ENCODE data around the gene HIPK1.

Gene HIPK1

DNA sequence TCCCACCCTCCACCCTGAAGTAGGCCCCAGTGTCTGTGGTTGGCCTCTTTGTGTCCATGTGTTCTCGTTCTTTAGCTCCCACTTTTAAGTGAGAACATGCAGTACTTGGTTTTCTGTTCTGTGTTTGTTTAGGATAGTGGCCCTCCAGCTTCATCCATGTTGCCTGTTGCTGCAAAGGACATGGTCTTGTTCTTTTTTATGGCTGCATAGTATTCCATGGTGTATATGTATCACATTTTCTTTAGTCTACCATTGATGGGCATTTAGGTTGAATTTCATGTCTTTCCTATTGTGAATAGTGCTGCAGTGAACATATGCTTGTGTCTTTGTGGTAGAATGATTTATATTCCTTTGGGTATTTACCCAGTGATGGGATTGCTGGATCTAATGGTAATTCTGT is 6.1 kb downstream of the HIPK1 start:
- TF ChIP-seq, protein P1, sequence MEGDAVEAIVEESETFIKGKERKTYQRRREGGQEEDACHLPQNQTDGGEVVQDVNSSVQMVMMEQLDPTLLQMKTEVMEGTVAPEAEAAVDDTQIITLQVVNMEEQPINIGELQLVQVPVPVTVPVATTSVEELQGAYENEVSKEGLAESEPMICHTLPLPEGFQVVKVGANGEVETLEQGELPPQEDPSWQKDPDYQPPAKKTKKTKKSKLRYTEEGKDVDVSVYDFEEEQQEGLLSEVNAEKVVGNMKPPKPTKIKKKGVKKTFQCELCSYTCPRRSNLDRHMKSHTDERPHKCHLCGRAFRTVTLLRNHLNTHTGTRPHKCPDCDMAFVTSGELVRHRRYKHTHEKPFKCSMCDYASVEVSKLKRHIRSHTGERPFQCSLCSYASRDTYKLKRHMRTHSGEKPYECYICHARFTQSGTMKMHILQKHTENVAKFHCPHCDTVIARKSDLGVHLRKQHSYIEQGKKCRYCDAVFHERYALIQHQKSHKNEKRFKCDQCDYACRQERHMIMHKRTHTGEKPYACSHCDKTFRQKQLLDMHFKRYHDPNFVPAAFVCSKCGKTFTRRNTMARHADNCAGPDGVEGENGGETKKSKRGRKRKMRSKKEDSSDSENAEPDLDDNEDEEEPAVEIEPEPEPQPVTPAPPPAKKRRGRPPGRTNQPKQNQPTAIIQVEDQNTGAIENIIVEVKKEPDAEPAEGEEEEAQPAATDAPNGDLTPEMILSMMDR (IDR thresholded peaks at IDR 0.05; ENCODE audit: low read depth, low read length) = no peak
- DNase-seq (ENCODE audit: extremely low read depth, low read depth) = no peak

DNA sequence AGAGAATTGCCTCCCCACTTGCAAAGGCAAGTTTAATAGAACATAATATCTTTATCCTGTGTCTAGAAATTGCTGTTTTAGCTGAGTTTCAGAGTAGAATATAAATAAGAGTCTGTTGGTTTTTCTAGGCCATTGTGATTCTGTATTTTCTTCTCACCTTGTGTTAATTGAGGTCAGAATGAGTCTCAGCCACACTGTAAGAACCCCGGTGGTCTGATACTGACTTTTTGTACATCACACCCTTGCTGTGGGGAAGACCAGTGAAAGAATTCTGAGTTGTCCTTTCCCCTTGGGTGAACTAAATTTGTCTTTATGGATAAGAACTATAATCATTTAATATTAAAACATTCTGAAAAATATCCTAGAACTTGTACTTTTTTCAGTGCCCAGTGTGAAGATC is 6.8 kb downstream of the HIPK1 start:
- DNase-seq (ENCODE audit: extremely low read depth, low read depth) = no peak
- TF ChIP-seq, protein P1 (IDR thresholded peaks at IDR 0.05; ENCODE audit: low read depth, low read length) = no peak

DNA sequence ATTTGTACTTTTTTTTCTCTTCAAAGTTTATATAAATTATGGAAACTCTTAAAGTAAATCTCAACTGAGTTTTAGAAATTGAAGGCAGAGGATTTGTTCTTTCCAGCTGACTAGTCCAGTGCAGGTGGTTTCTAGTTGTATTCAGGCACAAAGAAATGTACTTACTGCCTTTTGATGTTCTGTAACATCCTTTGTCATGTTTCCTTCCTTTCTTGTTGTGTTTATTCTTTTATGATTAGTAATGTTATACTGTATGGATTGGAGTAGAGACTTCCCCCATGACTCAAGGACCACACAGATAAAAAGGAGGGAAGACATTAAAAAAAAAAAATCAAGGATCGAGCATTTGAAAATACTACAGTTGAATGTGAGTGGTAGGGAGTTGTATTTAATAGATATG is 8.0 kb downstream of the HIPK1 start:
- DNase-seq (ENCODE audit: extremely low read depth, low read depth) = no peak

DNA sequence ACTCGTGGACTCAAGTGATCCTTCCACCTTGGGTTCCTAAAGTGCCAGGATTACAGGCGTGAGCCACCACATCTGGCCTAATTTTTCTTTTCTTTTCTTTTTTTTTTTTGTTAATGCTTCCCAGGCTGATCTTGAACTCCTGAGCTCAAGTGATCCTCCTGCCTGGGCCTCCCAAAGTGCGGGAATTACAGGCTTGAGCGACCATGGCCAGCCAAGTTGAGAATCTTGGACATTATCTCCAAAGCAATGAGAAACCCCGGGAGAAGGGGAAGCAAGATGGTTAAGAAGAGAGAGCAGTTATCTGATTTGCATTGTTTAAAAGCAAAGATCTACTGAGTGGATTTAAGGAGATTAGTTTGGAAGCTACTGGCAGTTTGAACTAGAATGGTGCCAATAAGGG is 9.1 kb downstream of the HIPK1 start:
- TF ChIP-seq, protein P1 (IDR thresholded peaks at IDR 0.05; ENCODE audit: low read depth, low read length) = no peak
- no peak for DNase-seq (ENCODE audit: extremely low read depth, low read depth)

More for the DNA sequence above, 8.0 kb downstream of the HIPK1 start:
- TF ChIP-seq, protein P1 (IDR thresholded peaks at IDR 0.05; ENCODE audit: low read depth, low read length) = no peak

DNA sequence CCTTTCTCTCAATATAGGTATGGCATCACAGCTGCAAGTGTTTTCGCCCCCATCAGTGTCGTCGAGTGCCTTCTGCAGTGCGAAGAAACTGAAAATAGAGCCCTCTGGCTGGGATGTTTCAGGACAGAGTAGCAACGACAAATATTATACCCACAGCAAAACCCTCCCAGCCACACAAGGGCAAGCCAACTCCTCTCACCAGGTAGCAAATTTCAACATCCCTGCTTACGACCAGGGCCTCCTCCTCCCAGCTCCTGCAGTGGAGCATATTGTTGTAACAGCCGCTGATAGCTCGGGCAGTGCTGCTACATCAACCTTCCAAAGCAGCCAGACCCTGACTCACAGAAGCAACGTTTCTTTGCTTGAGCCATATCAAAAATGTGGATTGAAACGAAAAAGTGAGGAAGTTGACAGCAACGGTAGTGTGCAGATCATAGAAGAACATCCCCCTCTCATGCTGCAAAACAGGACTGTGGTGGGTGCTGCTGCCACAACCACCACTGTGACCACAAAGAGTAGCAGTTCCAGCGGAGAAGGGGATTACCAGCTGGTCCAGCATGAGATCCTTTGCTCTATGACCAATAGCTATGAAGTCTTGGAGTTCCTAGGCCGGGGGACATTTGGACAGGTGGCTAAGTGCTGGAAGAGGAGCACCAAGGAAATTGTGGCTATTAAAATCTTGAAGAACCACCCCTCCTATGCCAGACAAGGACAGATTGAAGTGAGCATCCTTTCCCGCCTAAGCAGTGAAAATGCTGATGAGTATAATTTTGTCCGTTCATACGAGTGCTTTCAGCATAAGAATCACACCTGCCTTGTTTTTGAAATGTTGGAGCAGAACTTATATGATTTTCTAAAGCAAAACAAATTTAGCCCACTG is 11.5 kb downstream of the HIPK1 start:
- DNase-seq (ENCODE audit: extremely low read depth, low read depth) = no peak
- TF ChIP-seq, protein P1 (IDR thresholded peaks at IDR 0.05; ENCODE audit: low read depth, low read length) = no peak

DNA sequence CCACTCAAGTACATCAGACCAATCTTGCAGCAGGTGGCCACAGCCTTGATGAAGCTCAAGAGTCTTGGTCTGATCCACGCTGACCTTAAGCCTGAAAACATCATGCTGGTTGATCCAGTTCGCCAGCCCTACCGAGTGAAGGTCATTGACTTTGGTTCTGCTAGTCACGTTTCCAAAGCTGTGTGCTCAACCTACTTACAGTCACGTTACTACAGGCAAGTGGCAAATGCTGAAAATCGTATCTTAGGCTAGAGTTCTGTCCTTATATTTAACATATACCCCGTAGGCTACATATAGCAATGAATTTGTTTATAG is 12.1 kb downstream of the HIPK1 start:
- TF ChIP-seq, protein P1 (IDR thresholded peaks at IDR 0.05; ENCODE audit: low read depth, low read length) = no peak

DNA sequence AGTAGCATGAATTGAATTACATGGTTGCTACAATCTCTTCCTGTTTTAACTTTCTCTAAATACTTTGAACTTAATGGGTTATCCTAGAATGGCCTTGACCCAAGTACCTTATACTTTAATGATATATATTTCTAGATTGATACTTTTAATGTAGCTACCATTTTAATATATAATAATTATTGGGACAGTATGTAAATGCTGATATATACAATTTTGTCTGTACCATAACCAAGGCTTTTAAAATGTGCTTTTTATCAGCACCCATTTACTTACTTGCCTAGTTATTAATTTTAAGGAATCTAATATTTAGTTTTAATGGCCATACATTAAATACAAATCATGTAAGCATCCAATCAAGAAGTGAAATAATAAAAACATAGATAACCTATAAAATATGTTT is 13.4 kb downstream of the HIPK1 start:
- no peak for DNase-seq (ENCODE audit: extremely low read depth, low read depth)
- TF ChIP-seq, protein P1 (IDR thresholded peaks at IDR 0.05; ENCODE audit: low read depth, low read length) = no peak

More for the DNA sequence above, 12.1 kb downstream of the HIPK1 start:
- DNase-seq (ENCODE audit: extremely low read depth, low read depth) = no peak

All from AG09319 (cell line).